ENCODE data around the gene B4GALNT1. TPM values are rescaled to one million over a fixed set of nuclear protein-coding genes. Genes with fewer than 3 reads are reported as not detected.
"Not testable (repeated sequence)": the region's sequence is repeated elsewhere in the genome, so short reads cannot be mapped to it uniquely, and the experiment has no call there.

Gene B4GALNT1
- total RNA-seq, 1 experiment from 2014 or later: 11.1 TPM

- no peaks in the 10 kb centered on the region for H3K36me3 Mint-ChIP-seq (ENCODE audit: insufficient read depth, unreplicated experiment)
- peaks cover 2% of the 10 kb centered on the region for H3K9me3 Mint-ChIP-seq (ENCODE audit: low read depth, unreplicated experiment)
- no TSS peak for BruUV-seq (replicated peaks)
- no peak for DNase-seq
- TF ChIP-seq CTCF (IDR thresholded peaks at IDR 0.05; ENCODE audit: unreplicated experiment): no peak
- H3K27me3 Mint-ChIP-seq (ENCODE audit: unreplicated experiment): peaks cover 21% of the 10 kb centered on the region
- no peaks in the 10 kb centered on the region for H3K4me1 Mint-ChIP-seq (ENCODE audit: low read depth, unreplicated experiment)
- no peak overlapping the region for H3K4me3 Mint-ChIP-seq (ENCODE audit: low read depth, unreplicated experiment)
- H3K27ac Mint-ChIP-seq (ENCODE audit: unreplicated experiment): no peak overlapping the region
- intact Hi-C loops (cut with micrococcal nuclease; ENCODE audit: unreplicated experiment): no loop called here
- CTCF ChIA-PET: interaction anchor here (0.7 kb wide), 1 partner anchor 198 kb away, joined by 8 read pairs; no protein-coding TSS in a partner anchor
Measured at GRCh38 chr12:57658890-57659289, 25.9 kb upstream of the B4GALNT1 start.

DNA sequence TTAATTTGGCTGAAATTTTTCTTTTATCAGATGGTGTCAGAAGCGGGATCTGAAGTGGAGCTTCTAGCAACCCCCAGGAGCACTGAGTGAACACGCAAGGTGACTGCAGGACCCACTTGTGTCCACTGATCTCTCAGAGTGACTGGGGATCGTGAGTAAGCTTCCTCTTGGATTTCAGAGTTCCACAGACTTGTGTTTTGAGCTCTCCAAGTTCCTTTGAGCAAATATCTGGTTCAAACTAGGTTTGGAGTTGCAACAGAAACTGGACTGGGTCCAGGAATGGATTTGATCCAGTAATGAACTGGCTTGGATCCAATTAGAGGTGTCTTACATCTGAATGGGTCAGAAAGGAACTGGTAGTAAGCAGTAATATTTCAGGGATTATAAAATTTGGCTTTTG is 24.7 kb upstream of the B4GALNT1 start:
- TF ChIP-seq CTCF (IDR thresholded peaks at IDR 0.05; ENCODE audit: unreplicated experiment): no peak
- CTCF ChIA-PET: interaction anchor here (0.6 to 1.2 kb wide), 2 partner anchors 14 to 19 kb away, joined by 3 to 7 read pairs; no protein-coding TSS in a partner anchor
- intact Hi-C loops (cut with micrococcal nuclease; ENCODE audit: unreplicated experiment): no loop called here
- no TSS peak for BruUV-seq (replicated peaks)
- no peak overlapping the region for H3K4me3 Mint-ChIP-seq (ENCODE audit: low read depth, unreplicated experiment)
- no peaks in the 10 kb centered on the region for H3K36me3 Mint-ChIP-seq (ENCODE audit: insufficient read depth, unreplicated experiment)
- H3K4me1 Mint-ChIP-seq (ENCODE audit: low read depth, unreplicated experiment): no peaks in the 10 kb centered on the region
- no peak overlapping the region for H3K27ac Mint-ChIP-seq (ENCODE audit: unreplicated experiment)
- H3K9me3 Mint-ChIP-seq (ENCODE audit: low read depth, unreplicated experiment): peaks cover 2% of the 10 kb centered on the region
- peaks cover 21% of the 10 kb centered on the region for H3K27me3 Mint-ChIP-seq (ENCODE audit: unreplicated experiment)
- DNase-seq: no peak

GRCh38 chr12:57656408-57656807 is 23.4 kb upstream of the B4GALNT1 start:
- peaks cover 21% of the 10 kb centered on the region for H3K27me3 Mint-ChIP-seq (ENCODE audit: unreplicated experiment)
- BruUV-seq (replicated peaks); H3K36me3 Mint-ChIP-seq (ENCODE audit: insufficient read depth, unreplicated experiment); DNase-seq; H3K4me3 Mint-ChIP-seq (ENCODE audit: low read depth, unreplicated experiment); H3K9me3 Mint-ChIP-seq (ENCODE audit: low read depth, unreplicated experiment); H3K4me1 Mint-ChIP-seq (ENCODE audit: low read depth, unreplicated experiment); intact Hi-C loops (cut with micrococcal nuclease; ENCODE audit: unreplicated experiment); H3K27ac Mint-ChIP-seq (ENCODE audit: unreplicated experiment): not testable (repeated sequence)
- CTCF ChIA-PET: interaction anchor here (0.6 kb wide), 1 partner anchor 499 kb away, joined by 3 read pairs; no protein-coding TSS in a partner anchor

- intact Hi-C loops (cut with micrococcal nuclease; ENCODE audit: unreplicated experiment): no loop called here
- Mint-ChIP-seq H3K27me3 (ENCODE audit: unreplicated experiment) (peaks cover 21% of the 10 kb centered on the region), H3K27ac (ENCODE audit: unreplicated experiment) (no peak overlapping the region), H3K4me1 (ENCODE audit: low read depth, unreplicated experiment) (no peaks in the 10 kb centered on the region), H3K9me3 (ENCODE audit: low read depth, unreplicated experiment) (no peaks in the 10 kb centered on the region), H3K4me3 (ENCODE audit: low read depth, unreplicated experiment) (no peak overlapping the region), H3K36me3 (ENCODE audit: insufficient read depth, unreplicated experiment) (no peaks in the 10 kb centered on the region)
- CTCF ChIA-PET: interaction anchor here (0.6 to 0.7 kb wide), 2 partner anchors 238 to 418 kb away, joined by 3 read pairs; no protein-coding TSS in a partner anchor
- no peak for TF ChIP-seq CTCF (IDR thresholded peaks at IDR 0.05; ENCODE audit: unreplicated experiment)
- DNase-seq: no peak
- BruUV-seq (replicated peaks): no TSS peak
Measured at GRCh38 chr12:57655541-57656240, 22.7 kb upstream of the B4GALNT1 start.

GRCh38 chr12:57654042-57654441 is 21.0 kb upstream of the B4GALNT1 start:
- no TSS peak for BruUV-seq (replicated peaks)
- Mint-ChIP-seq H3K36me3 (ENCODE audit: insufficient read depth, unreplicated experiment) (no peaks in the 10 kb centered on the region), H3K27me3 (ENCODE audit: unreplicated experiment) (peaks cover 16% of the 10 kb centered on the region), H3K27ac (ENCODE audit: unreplicated experiment) (no peak overlapping the region), H3K4me3 (ENCODE audit: low read depth, unreplicated experiment) (no peak overlapping the region), H3K4me1 (ENCODE audit: low read depth, unreplicated experiment) (no peaks in the 10 kb centered on the region), H3K9me3 (ENCODE audit: low read depth, unreplicated experiment) (no peaks in the 10 kb centered on the region)
- intact Hi-C loops (cut with micrococcal nuclease; ENCODE audit: unreplicated experiment): no loop called here
- no peak for TF ChIP-seq CTCF (IDR thresholded peaks at IDR 0.05; ENCODE audit: unreplicated experiment)
- DNase-seq: no peak
- CTCF ChIA-PET: interaction anchor here (1.3 kb wide), 1 partner anchor 72 kb away, joined by 3 read pairs; no protein-coding TSS in a partner anchor

- H3K4me1 Mint-ChIP-seq (ENCODE audit: low read depth, unreplicated experiment); BruUV-seq (replicated peaks); intact Hi-C loops (cut with micrococcal nuclease; ENCODE audit: unreplicated experiment); H3K27me3 Mint-ChIP-seq (ENCODE audit: unreplicated experiment); H3K4me3 Mint-ChIP-seq (ENCODE audit: low read depth, unreplicated experiment); CTCF ChIA-PET; H3K9me3 Mint-ChIP-seq (ENCODE audit: low read depth, unreplicated experiment); DNase-seq; H3K27ac Mint-ChIP-seq (ENCODE audit: unreplicated experiment); H3K36me3 Mint-ChIP-seq (ENCODE audit: insufficient read depth, unreplicated experiment): not testable (repeated sequence)
Measured at GRCh38 chr12:57646659-57647049, 13.7 kb upstream of the B4GALNT1 start.
